DMS153 (cell line): Measurements from ENCODE around the gene LAMA1.
"Not testable (repeated sequence)": the region's sequence is repeated elsewhere in the genome, so short reads cannot be mapped to it uniquely, and the experiment has no call there.

Source experiments
- DNase-seq: peaks from one replicate; lab custom pipeline; 2025; lab: John Stamatoyannopoulos, UW

LAMA1 gene

GRCh38 chr18:6949800-6950586, 167.6 kb downstream of the LAMA1 start:
- DNase-seq = no peak

DNA sequence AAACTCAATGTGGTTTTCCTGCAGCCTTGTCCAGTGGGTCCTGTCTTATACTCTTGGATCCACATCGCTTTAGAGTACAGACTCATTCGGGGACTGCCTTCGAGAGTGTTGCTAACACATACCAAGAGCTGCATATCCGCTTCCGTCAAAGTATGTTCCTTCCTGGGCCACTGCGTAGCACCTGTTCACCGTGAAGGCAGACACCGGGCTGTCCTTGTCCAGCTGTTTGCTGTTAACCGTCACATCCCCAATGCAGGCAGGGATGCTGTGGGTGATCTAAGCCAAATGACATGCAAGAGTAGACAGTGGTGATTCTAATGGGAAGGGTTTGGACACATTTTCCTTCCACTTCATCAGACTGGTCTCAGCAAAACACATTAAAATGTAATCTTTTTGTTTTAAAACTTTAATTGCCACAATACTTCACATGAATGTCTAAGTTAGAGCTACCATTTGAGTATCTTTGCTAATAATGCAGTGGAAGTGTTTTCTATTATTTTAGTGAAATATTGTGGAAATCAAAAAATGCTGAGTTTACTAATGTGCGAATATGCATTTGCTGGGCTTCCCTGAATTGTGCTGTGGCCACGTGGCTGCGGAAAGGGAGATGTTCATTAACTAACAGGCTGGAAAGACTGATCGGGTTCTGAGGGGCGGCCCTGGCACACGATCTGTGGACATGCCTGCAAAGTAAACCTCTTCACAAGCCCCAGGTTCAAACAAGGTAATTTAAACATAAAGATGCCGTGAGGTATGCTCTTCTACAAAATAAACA, 169.1 kb downstream of the LAMA1 start:
- DNase-seq = no peak

DNA sequence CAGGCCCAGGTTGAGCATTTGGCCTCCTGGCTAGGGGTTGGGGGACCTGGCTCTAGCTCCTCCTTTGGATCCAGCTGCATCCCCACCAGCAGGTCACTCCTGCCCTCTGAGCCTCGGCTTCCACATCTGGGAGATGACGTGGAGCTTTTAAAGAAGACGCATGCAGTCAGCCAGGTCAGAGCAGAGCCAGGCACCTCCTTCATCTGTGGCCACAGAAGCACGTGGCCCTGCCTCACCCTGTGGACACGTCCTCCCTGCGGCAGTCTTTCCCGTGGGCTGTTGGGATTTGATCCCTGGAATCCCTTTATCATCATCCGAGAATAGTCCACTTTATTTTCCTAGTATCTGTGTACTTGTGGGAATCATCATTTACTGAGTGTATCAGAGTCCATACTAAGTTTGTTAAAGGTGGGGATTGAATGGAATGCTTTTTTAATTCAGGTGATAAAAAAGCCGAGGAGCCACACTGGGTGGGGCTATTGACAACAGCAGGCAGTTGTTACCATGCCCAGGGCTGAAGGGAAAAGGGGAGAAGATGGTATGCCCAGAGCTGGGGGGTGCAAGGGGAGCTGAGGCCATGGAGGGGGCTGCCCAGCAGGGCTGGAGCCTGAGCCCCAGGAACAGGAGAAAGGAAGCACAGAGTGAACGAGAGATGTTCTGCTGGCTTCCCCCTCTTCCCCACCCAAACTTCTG, 170.1 kb downstream of the LAMA1 start:
- DNase-seq = no peak

- no peak for DNase-seq
Observed at GRCh38 chr18:6943143-6943542, 174.5 kb downstream of the LAMA1 start.

DNA sequence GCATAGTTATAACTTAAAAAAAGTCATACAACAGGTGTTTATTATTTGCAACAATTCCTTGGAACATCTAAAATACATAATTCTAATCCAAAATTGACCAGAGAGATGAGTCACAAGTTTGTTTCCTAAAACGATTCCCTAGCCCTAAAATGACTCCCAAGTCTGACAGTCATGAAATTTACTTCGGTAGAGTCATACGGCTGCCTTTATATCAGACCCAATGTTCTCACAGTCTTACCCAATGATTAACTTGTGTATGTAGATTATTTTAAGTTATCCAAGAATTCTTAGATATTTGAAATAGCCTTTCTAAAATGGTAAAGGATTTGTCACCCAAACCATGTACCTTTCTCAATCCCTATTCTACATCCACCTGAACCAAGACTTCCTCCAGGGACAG, 174.9 kb downstream of the LAMA1 start:
- no peak for DNase-seq

DNA sequence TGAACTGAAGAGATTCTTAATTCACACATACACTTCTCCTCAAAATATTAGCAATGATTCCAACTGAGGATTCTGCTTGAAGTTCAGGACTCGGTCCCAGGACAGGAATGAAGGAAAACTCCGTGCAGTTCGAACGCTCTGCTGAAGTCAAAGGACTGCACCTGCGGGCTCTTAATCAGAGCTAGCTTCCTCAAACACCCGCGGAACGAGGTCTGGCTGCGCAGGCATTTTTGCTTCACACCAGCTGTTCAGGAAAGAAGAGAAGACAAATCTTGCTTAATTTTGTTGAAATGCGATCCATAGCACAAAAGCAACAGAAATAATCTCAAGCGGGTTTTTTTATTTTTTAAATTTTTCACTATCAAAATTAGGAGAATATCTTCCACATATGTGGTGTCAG, 175.6 kb downstream of the LAMA1 start:
- DNase-seq = no peak

- DNase-seq = no peak
Observed at GRCh38 chr18:6940451-6940850, 177.1 kb downstream of the LAMA1 start.

DNA sequence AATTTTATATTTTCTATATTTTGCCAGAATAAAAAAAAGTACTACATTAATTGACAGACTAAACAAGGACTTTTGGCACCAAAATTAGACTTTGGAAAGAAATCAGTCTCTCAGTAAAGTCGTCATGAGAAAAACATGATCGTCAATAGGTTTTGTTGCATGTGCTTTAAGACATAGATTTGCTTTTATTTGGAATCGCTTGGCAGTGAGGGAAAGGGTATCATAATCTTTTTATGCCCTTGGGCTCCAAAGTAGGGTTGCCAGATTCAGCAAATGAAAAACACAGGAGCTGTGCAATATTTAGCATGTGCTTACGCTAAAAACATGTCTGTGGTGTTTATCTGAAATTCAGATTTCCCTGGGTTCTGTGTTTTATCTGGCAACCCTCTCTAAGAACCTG, 177.6 kb downstream of the LAMA1 start:
- DNase-seq = no peak

- DNase-seq = not testable (repeated sequence)
Observed at GRCh38 chr18:6938403-6938802, 179.2 kb downstream of the LAMA1 start.

GRCh38 chr18:6938003-6938402, 179.6 kb downstream of the LAMA1 start:
- no peak for DNase-seq

DNA sequence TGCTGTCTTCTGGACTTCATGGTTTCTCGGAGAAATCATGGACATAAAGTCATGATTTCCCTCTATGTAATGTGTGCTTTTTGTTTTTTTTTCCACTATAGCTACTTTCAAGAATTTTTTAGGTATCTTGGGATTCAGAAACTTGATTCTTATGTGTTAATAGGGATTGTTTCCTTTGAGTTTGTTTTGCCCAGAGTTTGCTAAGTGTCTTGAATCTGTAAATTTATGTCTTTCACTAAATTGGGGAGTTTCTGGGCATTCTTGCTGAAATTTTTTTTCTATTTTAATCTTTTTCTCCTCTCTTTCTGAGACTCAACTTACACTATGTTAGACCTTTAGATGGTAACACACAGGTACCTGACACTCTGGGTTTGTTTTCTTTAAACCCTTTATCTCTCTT, 182.7 kb downstream of the LAMA1 start:
- no peak for DNase-seq

- DNase-seq = no peak
Observed at GRCh38 chr18:6929370-6930102, 188.1 kb downstream of the LAMA1 start.

DNA sequence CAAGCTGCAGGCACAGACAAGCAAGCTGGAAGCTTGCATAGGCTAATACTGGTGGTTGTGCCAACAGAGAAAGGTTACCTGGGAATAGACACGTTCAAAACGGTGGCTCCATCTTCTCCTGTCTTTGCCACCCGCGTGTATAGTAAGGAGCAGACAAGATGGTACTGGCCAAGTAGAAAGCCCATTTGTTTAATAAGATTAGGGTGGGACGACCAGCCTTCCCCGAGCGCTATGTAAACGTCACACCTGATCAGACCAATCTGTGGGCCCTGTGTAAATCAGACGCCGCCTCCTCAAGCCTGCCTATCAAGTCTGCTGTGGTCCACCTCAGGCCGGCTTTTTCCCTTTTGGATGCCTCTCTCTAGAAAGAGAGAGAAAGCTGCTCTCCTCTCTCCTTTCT, 189.2 kb downstream of the LAMA1 start:
- DNase-seq = no peak

DNA sequence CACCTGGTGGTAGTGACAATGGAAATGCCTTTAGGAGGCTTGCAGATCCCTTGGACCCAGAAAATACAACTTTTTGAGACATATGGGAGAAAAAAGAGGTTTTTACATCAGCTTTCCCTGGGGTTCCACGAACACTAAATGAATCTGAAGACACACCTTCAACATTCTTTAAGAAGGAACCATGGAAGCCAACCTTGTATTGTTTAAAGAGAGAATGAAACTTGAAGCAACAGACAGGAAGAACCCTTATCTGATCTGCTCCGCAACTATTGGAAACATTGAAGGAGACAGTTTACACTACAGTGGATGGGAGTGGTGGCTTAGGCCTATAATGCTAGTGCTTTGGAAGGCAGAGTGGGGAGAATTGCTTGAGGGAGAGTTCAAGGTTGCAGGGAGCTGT, 190.4 kb downstream of the LAMA1 start:
- DNase-seq = no peak

DNA sequence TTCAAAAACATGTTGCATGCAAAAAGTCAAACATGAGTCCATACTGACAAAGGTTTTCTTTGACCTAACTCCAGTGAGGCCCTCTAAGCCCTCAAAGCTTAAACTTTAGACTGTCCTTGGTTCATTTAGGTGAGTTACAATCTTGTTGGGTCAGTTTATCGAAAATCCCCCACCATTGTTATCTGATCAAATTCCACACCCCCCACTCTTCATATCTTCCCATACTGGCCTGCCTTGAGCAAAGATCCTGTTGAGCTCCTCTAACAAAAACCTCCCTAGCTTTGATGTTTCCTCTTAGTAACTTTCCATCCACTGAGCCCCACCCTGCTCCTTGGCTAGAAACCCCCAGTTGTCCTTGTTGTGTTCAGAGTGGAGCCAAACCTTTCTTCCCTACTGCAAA, 194.4 kb downstream of the LAMA1 start:
- no peak for DNase-seq

GRCh38 chr18:6921571-6921970, 196.0 kb downstream of the LAMA1 start:
- DNase-seq = no peak

DNA sequence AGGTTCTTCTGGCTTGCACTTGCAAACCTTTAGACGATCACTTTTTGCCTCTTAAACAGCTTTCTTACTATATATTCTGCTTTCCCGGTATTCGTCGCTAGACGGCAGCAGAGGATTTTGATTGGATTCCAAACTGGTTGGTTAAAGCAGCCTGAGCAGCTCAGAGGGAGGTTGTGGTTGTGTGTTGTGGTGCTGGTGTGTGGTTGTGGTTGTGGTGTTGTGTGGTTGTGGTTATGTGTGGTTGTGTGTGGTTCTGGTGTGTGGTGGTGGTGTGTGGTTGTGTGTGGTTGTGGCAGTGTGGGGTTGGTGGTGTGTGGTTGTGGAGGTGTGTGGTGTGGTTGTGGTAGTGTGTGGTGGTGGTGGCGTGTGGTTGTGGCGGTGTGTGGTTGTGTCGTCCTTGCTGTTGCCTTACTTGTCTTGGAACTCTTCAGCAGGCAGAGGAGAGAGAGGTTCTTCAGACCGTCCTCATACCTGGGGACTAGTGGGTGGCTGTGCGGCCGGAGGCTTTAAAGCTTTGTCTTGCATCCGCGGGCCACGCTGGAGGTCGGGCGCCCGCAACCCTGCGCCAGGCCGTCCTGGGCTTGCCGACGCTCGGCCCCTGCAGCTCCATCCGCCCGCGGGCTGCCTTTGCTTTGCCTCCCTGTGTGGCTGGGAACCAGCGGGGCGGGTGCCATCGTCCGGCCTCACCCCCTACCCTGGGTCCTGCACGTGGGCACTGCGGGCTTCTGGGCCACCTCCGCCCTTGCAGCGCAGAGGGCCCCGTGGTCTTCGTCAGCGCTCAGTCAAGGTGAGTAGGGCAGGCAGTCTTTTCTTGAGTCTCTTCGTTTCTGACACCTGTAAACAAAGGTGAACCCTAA, 197.3 kb downstream of the LAMA1 start:
- no peak for DNase-seq

DNA sequence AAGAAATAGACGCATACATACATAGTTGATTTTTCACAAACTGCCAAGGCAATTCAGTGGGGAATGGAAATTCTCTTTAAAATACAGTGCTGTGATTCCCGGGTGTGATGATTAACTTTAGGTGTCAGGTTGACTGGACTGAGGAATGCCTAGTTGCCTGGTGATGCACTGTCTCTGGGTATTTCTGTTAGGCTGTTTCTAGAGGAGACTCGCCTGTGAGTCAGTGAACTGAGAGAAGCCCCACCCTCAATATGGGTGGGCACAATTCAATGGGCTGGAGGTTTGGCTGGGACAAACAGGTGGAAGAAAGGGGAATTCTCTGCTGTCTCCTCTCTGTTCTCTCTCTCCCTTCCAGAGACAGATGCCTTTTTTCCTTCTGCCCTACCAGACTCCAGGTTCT, 200.5 kb downstream of the LAMA1 start:
- no peak for DNase-seq

DNA sequence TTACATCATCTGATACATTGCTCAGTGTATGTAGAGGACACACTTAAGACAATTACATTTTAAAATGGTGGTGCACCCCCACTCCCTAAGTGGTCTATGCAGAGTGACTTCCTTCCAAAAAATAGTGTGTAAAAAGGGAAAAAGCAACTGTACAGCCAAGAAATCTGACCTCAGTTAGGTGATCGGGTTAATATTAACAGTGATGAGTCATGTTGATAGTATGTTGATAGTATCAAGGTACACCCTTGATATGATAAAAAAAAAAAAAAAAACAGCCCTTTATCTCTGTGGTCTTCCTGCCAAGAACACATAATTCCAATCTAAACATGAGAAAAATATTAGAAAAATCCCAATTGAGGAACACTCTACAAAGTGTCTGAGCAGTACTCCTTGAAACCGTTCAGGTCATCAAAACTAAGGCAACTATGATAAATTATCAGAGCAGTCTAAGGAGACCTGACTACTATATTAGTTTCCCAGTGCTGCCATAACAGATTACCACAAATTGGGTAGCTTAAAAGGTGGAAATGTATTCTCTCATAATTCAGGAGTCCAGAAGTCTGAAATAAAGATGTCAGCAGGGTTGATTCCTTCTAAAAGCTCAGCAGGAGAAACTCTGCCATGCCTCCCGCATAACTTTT, 216.2 kb downstream of the LAMA1 start:
- DNase-seq = no peak

DNA sequence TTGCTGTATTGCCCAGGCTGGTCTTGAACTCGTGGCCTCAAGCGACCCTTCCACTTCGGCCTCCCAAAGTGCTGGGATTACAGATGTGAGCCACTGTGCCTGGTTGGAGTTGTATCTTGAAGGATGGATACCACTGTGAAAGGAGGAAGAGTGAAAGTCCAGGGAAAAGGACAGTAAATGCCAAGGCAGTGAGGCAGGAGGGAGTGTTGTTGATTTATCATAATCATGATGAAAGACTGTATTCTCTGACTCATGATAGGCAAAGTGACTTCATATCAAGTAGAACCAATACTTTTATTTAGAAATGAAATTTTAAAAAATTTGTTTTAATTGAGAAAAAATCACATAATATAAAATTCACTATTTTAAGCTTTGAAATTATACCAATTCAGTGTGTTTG, 225.8 kb downstream of the LAMA1 start:
- DNase-seq = no peak
